Hepatocyte (in vitro differentiated cells): ENCODE measurements around the gene SNX10. TPM values are rescaled to one million over a fixed set of nuclear protein-coding genes. Genes with fewer than 3 reads are reported as not detected.
"Not testable (repeated sequence)": the region's sequence is repeated elsewhere in the genome, so short reads cannot be mapped to it uniquely, and the experiment has no call there.

Experiments used
- DNase-seq: peaks from one replicate; pipeline ENCODE4 v3.0.0-alpha.2; 2016; ENCODE audit warnings: low spot score
- H2AFZ ChIP-seq: fragments of 200-600 bp; sonication (generic); 2 replicates; pipeline ENCODE4 v1.6.0; 2016; ENCODE audit warnings: antibody characterized with exemption, mild to moderate bottlenecking
- H3K27ac ChIP-seq: fragments of 200-600 bp; sonication (generic); 2 replicates; pipeline ENCODE4 v1.5.1; 2016; ENCODE audit warnings: mild to moderate bottlenecking
- H3K27me3 ChIP-seq: fragments of 200-600 bp; sonication (generic); 2 replicates; pipeline ENCODE4 v1.6.1; 2016
- H3K36me3 ChIP-seq: fragments of 200-600 bp; sonication (generic); replicated peaks from 2 replicates; pipeline ENCODE4 v1.5.1; 2016; ENCODE audit warnings: low read depth; ENCODE audit not compliant: insufficient read depth
- H3K4me1 ChIP-seq: fragments of 200-600 bp; sonication (generic); 2 replicates; pipeline ENCODE4 v1.5.1; 2016; ENCODE audit warnings: mild to moderate bottlenecking, moderate library complexity; ENCODE audit not compliant: insufficient read depth
- H3K4me2 ChIP-seq: fragments of 200-600 bp; sonication (generic); 2 replicates; pipeline ENCODE4 v1.6.0; 2016
- H3K4me3 ChIP-seq: fragments of 200-600 bp; sonication (generic); 2 replicates; pipeline ENCODE4 v1.5.1; 2016; ENCODE audit warnings: mild to moderate bottlenecking
- H3K79me2 ChIP-seq: fragments of 200-600 bp; sonication (generic); 2 replicates; pipeline ENCODE4 v1.6.0; 2017; ENCODE audit warnings: mild to moderate bottlenecking
- H3K9me2 ChIP-seq: fragments of 200-600 bp; sonication (generic); replicated peaks from 2 replicates; pipeline ENCODE4 v1.6.0; 2017; ENCODE audit warnings: mild to moderate bottlenecking; ENCODE audit not compliant: insufficient read depth
- H3K9me3 ChIP-seq: fragments of 200-600 bp; sonication (generic); 2 replicates; pipeline ENCODE4 v1.5.1; 2016; ENCODE audit warnings: low read depth, mild to moderate bottlenecking
- H4K20me1 ChIP-seq: fragments of 200-600 bp; sonication (generic); 2 replicates; pipeline ENCODE4 v1.6.0; 2016; ENCODE audit warnings: mild to moderate bottlenecking; ENCODE audit not compliant: insufficient read depth, poor library complexity, severe bottlenecking
- EZH2 ChIP-seq: fragments of 200-600 bp; sonication (generic); IDR thresholded peaks from 2 replicates; pipeline ENCODE4 v1.6.1; 2016; ENCODE audit warnings: antibody characterized with exemption, mild to moderate bottlenecking, borderline replicate concordance
- EZH2phosphoT487 ChIP-seq: fragments of 200-600 bp; sonication (generic); IDR thresholded peaks from one replicate; pipeline ENCODE4 v1.6.1; 2018; ENCODE audit warnings: antibody characterized with exemption, mild to moderate bottlenecking, low read depth, moderate library complexity; ENCODE audit not compliant: unreplicated experiment, severe bottlenecking
- WGBS: methylation state at CpG from one replicate; pipeline ENCODE4 v1.1.6; 2016; ENCODE audit warnings: low lambda C conversion rate; ENCODE audit errors: missing lambda C conversion rate; 5-methylcytosine and 5-hydroxymethylcytosine counted together
- polyA plus RNA-seq: library from polyadenylated mRNA; unstranded; fragments of >200 nt; fragmentation: Nextera tagmentation; extraction: Ambion mirVana; gene quantifications from 2 replicates; pipeline ENCODE4 v1.2.1, GENCODE V29; 2016
- total RNA-seq: library from RNA; depleted of rRNA; stranded (reverse); fragments of >200 nt; gene quantifications from 2 replicates; pipeline ENCODE4 v1.2.3, GENCODE V29; 2014
- TF ChIP-seq, protein P1 (sequence below): fragments of 200-600 bp; sonication (generic); IDR thresholded peaks from 2 replicates; pipeline ENCODE4 v1.5.1; 2016; ENCODE audit warnings: antibody characterized with exemption, mild to moderate bottlenecking; ENCODE audit not compliant: poor library complexity

Gene SNX10
- total and polyA plus RNA-seq, 2 experiments from 2014 or later = 6.1 to 8.2 TPM

DNA sequence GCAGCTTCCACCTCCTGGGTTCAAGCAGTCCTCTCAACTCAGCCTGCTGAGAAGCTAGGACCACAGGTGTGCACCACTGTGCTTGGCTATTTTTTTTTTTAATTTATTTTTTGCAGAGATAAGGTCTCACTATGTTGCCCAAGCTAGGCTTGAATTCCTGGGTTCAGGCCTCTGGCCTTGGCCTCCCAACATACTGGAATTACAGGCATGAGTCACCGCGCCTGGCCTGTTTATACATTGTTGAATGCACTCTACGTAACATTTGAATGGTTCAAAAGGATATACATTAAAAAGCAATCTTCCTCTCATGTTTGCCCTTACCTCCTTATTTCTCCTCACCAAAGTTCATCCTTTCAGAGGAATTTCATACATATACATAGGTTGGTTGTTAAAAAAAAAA is 7.2 kb upstream of the SNX10 start:
- no peak for DNase-seq
- no peak overlapping the region for H3K27ac ChIP-seq
- TF ChIP-seq EZH2phosphoT487 (no peak), EZH2 (no peak)
- TF ChIP-seq, protein P1, sequence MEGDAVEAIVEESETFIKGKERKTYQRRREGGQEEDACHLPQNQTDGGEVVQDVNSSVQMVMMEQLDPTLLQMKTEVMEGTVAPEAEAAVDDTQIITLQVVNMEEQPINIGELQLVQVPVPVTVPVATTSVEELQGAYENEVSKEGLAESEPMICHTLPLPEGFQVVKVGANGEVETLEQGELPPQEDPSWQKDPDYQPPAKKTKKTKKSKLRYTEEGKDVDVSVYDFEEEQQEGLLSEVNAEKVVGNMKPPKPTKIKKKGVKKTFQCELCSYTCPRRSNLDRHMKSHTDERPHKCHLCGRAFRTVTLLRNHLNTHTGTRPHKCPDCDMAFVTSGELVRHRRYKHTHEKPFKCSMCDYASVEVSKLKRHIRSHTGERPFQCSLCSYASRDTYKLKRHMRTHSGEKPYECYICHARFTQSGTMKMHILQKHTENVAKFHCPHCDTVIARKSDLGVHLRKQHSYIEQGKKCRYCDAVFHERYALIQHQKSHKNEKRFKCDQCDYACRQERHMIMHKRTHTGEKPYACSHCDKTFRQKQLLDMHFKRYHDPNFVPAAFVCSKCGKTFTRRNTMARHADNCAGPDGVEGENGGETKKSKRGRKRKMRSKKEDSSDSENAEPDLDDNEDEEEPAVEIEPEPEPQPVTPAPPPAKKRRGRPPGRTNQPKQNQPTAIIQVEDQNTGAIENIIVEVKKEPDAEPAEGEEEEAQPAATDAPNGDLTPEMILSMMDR = no peak
- H3K36me3 ChIP-seq = no peaks in the 10 kb centered on the region
- H3K4me1 ChIP-seq = no peaks in the 10 kb centered on the region
- no peaks in the 10 kb centered on the region for H3K27me3 ChIP-seq
- no peaks in the 10 kb centered on the region for H3K9me2 ChIP-seq
- no peaks in the 10 kb centered on the region for H3K79me2 ChIP-seq
- no peak overlapping the region for H3K4me3 ChIP-seq
- H3K4me2 ChIP-seq = no peak overlapping the region
- WGBS = 96% methylated on average over 3 of the region's 3 CpGs
- H4K20me1 ChIP-seq = no peaks in the 10 kb centered on the region
- H2AFZ ChIP-seq = no peak overlapping the region
- H3K9me3 ChIP-seq = no peaks in the 10 kb centered on the region

DNA sequence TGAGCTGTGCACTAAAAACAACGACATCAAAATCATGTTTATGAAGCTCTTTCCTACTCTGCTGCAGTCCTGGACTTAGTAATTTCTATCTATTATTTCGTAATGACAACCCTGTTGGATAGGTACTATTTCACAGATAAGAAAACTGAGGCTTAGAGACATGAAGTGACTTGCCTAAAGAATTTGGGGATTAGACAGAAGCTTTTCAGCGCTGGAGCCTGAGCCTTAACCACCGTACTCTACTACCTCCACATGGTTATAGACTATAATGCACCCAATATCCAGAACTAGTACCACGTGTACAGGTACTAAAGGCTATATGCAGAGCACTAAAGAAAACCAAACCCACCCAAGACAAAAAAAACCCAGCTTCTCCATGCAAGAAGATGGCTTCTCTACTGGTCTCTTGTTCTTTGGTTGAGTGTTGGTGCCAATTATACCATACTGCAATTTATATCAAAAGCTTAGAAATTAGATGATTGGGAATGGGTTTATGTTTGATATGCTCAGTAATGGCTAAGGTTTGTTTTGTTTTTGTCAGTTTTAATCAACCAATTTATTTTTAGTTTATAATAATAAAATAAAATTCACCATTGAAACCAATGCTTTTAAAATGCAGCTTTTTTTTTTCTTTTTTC is 6.5 kb upstream of the SNX10 start:
- WGBS = 79% methylated on average over 5 of the region's 5 CpGs
- H4K20me1 ChIP-seq = no peaks in the 10 kb centered on the region
- no peak for TF ChIP-seq EZH2phosphoT487
- TF ChIP-seq, protein P1 = no peak
- no peak for TF ChIP-seq EZH2
- no peaks in the 10 kb centered on the region for H3K4me1 ChIP-seq
- H3K36me3 ChIP-seq = no peaks in the 10 kb centered on the region
- DNase-seq = no peak
- no peak overlapping the region for H3K4me2 ChIP-seq
- no peaks in the 10 kb centered on the region for H3K27me3 ChIP-seq
- no peaks in the 10 kb centered on the region for H3K9me2 ChIP-seq
- H3K27ac ChIP-seq = no peak overlapping the region
- no peak overlapping the region for H3K4me3 ChIP-seq
- no peaks in the 10 kb centered on the region for H3K9me3 ChIP-seq
- no peaks in the 10 kb centered on the region for H3K79me2 ChIP-seq
- no peak overlapping the region for H2AFZ ChIP-seq

DNA sequence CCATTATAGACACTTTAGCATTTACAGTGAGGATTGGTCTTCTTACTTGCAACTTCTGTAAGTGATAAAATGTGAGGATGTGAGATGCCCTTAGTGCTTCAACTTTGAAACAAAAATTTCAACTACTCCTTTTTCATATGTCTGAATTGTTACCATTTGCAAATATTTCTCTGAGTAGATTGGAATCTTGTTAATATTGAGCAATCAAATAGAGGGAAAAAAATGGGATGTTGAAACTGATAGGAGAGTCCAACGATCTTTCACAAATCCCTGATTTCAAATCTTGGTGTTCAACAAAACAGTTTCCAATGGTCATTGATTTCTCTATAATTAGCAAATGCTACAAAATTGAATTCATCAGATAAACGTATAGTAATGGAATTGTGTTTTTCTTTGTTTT is 5.5 kb upstream of the SNX10 start:
- Histone ChIP-seq H3K79me2 (no peaks in the 10 kb centered on the region), H3K27me3 (no peaks in the 10 kb centered on the region), H3K9me3 (no peaks in the 10 kb centered on the region), H3K4me2 (no peak overlapping the region), H2AFZ (no peak overlapping the region), H3K9me2 (no peaks in the 10 kb centered on the region), H4K20me1 (no peaks in the 10 kb centered on the region), H3K36me3 (no peaks in the 10 kb centered on the region), H3K4me1 (no peaks in the 10 kb centered on the region), H3K4me3 (no peak overlapping the region), H3K27ac (no peak overlapping the region)
- TF ChIP-seq, protein P1 = no peak
- TF ChIP-seq EZH2 = no peak
- no peak for TF ChIP-seq EZH2phosphoT487
- WGBS = 92% methylated on average over 2 of the region's 2 CpGs
- DNase-seq = no peak

DNA sequence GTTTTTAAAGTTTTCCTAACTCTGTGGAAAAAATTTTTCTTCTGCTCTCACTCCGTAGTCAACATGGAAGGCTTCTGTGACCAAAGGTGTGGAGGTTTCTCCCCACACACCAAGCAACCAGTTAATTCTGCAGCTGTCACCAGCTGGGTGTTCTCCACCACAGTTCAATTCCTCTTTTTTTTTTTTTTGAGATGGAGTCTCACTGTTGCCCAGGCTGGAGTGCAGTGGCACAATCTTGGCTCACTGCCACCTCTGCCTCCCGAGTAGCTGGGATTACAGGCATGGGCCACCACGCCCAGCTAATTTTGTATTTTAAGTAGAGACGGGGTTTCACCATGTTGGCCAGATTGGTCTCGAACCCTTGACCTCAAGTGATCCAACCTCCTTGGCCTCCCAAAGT is 3.5 kb upstream of the SNX10 start:
- not testable (repeated sequence) for H3K27ac ChIP-seq, H3K79me2 ChIP-seq, H4K20me1 ChIP-seq, H2AFZ ChIP-seq, H3K9me2 ChIP-seq, H3K4me1 ChIP-seq, H3K4me2 ChIP-seq, DNase-seq, H3K4me3 ChIP-seq, H3K27me3 ChIP-seq, H3K9me3 ChIP-seq, H3K36me3 ChIP-seq
- WGBS = 88% methylated on average over 5 of the region's 5 CpGs
